ENCODE results near the gene HSPA12B. TPM values are rescaled to one million over a fixed set of nuclear protein-coding genes. Genes with fewer than 3 reads are reported as not detected.
A peak's percentile ranks its signal among the peaks of the same experiment; 100 is the strongest.

Gene HSPA12B
- polyA plus RNA-seq, 2 of the 4 experiments (the other 2 are of a cell fraction): 0.37 to 1.2 TPM

GRCh38 chr20:3777381-3777715 lies 44.9 kb downstream of the HSPA12B start:
- no peak for DNase-seq (ENCODE audit: low read depth in 1 of 2, low spot score in 1 of 2)
- FAIRE-seq: no peak
- 0 out of 6 replicates have a peak, but pooled peaks of 1 of the 2 experiments have one; percentile 1 for ATAC-seq
- peak overlapping the region; percentile 71 to 83 for H3K27ac ChIP-seq
- peak overlapping the region; percentile 83 for H3K4me2 ChIP-seq
- CTCF ChIA-PET: interaction anchor here (0.8 to 56.5 kb wide), 6 partner anchors 9 to 99 kb away, joined by 3 to 1634 read pairs (median 16); partner anchors contain the start of genes ADISSP, CENPB and HSPA12B
- H3K4me3 ChIP-seq: peak overlapping the region; percentile 45
- no peak for TF ChIP-seq CTCF (IDR thresholded peaks at IDR 0.05)
- WGBS (ENCODE audit: missing lambda C conversion rate): 56% methylated on average over 15 of the region's 16 CpGs
- POLR2A ChIA-PET: interaction anchor here (0.9 to 2.4 kb wide), 4 partner anchors 9 to 101 kb away, joined by 3 to 27 read pairs (median 7); partner anchors contain the start of genes ADISSP, AP5S1 and CENPB
- H3K9me3 ChIP-seq: no peaks in the 10 kb centered on the region
- peaks cover 5% of the 10 kb centered on the region for H3K4me1 ChIP-seq

GRCh38 chr20:3777716-3778629 lies 45.5 kb downstream of the HSPA12B start:
- H3K4me3 ChIP-seq: peak overlapping the region; percentile 45
- peaks cover 5% of the 10 kb centered on the region for H3K4me1 ChIP-seq
- ATAC-seq: peak; percentile 78 to 82
- no peak for FAIRE-seq
- TF ChIP-seq POLR2A (IDR thresholded peaks at IDR 0.05; ENCODE audit: low read length): peak; percentile 48
- no peak for TF ChIP-seq RARB (CRISPR knock-in tag; IDR thresholded peaks at IDR 0.05)
- TF ChIP-seq TP53 (CRISPR knock-in tag; IDR thresholded peaks at IDR 0.05): no peak
- 0 out of 5 replicates have a peak, but pooled peaks of 1 of the 2 experiments have one; percentile 53 for TF ChIP-seq JUN (IDR thresholded peaks at IDR 0.05)
- peak; percentile 46; the same call in 1 of the 2 replicates for TF ChIP-seq MAX (IDR thresholded peaks at IDR 0.05)
- 0 out of 2 replicates have a peak, but pooled peaks have one; percentile 25 for TF ChIP-seq TFCP2L1 (CRISPR knock-in tag; IDR thresholded peaks at IDR 0.05)
- TF ChIP-seq CHD2 (IDR thresholded peaks at IDR 0.05; ENCODE audit: low read length, partially characterized antibody): no peak
- TF ChIP-seq FOXS1 (CRISPR knock-in tag; IDR thresholded peaks at IDR 0.05): no peak
- CTCF ChIA-PET: interaction anchor here (0.6 to 56.5 kb wide), 10 partner anchors 9 to 106 kb away, joined by 3 to 1634 read pairs (median 6); partner anchors contain the start of genes ADISSP, CENPB and HSPA12B
- POLR2A ChIA-PET: interaction anchor here (0.7 to 2.4 kb wide), 6 partner anchors 9 to 101 kb away, joined by 3 to 27 read pairs (median 4); partner anchors contain the start of genes ADISSP, AP5S1 and CENPB
- no peaks in the 10 kb centered on the region for H3K9me3 ChIP-seq
- WGBS (ENCODE audit: missing lambda C conversion rate): 29% methylated on average over 47 of the region's 70 CpGs
- H3K27ac ChIP-seq: peak overlapping the region; percentile 71 to 83
- H3K4me2 ChIP-seq: peak overlapping the region; percentile 83
- DNase-seq (ENCODE audit: low read depth in 1 of 2, low spot score in 1 of 2): peak; percentile 66 to 95

- Histone ChIP-seq H3K27ac (no peak overlapping the region), H3K4me1 (peaks cover 11% of the 10 kb centered on the region), H3K9me3 (no peaks in the 10 kb centered on the region), H3K4me3 (no peak overlapping the region), H3K4me2 (no peak overlapping the region; the same call in 2 of the 3 replicates)
- no peak for FAIRE-seq
- ATAC-seq: no peak
- TF ChIP-seq GATA3 (IDR thresholded peaks at IDR 0.05; ENCODE audit: borderline replicate concordance) (no peak), RFX5 (IDR thresholded peaks at IDR 0.05) (no peak), EHMT2 (IDR thresholded peaks at IDR 0.05; ENCODE audit: low read depth) (no peak), SREBF2 (IDR thresholded peaks at IDR 0.05) (no peak), HEYL (CRISPR knock-in tag; IDR thresholded peaks at IDR 0.05) (no peak), KDM1A (IDR thresholded peaks at IDR 0.05; ENCODE audit: low read depth) (no peak), JUNB (IDR thresholded peaks at IDR 0.05) (no peak), HOXA7 (CRISPR knock-in tag; IDR thresholded peaks at IDR 0.05) (no peak), USF2 (IDR thresholded peaks at IDR 0.05) (no peak), ZC3H11A (IDR thresholded peaks at IDR 0.05) (no peak), KDM5A (IDR thresholded peaks at IDR 0.05) (no peak)
- WGBS (ENCODE audit: missing lambda C conversion rate): 83% methylated on average over 17 of the region's 18 CpGs
- ChIA-PET POLR2A (interaction anchor here (0.7 to 2.4 kb wide), 3 partner anchors 11 to 34 kb away, joined by 3 to 27 read pairs (median 3); partner anchors contain the start of gene ADISSP), CTCF (interaction anchor here (1.0 to 56.5 kb wide), 9 partner anchors 8 to 107 kb away, joined by 3 to 1634 read pairs (median 7); partner anchors contain the start of genes ADISSP, CENPB and HSPA12B)
- DNase-seq (ENCODE audit: low read depth in 1 of 2, low spot score in 1 of 2): no peak
These were observed 46.5 kb downstream of the HSPA12B start for GRCh38 chr20:3778976-3779375.
